Activated CD8-positive, alpha-beta memory T cell treated with anti-CD3 and anti-CD28 coated beads for 4 hours (primary cell): ENCODE measurements around the gene HOXA3.
A peak's percentile ranks its signal among the peaks of the same experiment; 100 is the strongest.

Experiments used
- DNase-seq, 2 donors: peaks; one replicate each; pipeline ENCODE4 v3.0.0-alpha.2; 2020; ENCODE audit warnings: low read depth in 2 of 2

The HOXA3 gene

DNA sequence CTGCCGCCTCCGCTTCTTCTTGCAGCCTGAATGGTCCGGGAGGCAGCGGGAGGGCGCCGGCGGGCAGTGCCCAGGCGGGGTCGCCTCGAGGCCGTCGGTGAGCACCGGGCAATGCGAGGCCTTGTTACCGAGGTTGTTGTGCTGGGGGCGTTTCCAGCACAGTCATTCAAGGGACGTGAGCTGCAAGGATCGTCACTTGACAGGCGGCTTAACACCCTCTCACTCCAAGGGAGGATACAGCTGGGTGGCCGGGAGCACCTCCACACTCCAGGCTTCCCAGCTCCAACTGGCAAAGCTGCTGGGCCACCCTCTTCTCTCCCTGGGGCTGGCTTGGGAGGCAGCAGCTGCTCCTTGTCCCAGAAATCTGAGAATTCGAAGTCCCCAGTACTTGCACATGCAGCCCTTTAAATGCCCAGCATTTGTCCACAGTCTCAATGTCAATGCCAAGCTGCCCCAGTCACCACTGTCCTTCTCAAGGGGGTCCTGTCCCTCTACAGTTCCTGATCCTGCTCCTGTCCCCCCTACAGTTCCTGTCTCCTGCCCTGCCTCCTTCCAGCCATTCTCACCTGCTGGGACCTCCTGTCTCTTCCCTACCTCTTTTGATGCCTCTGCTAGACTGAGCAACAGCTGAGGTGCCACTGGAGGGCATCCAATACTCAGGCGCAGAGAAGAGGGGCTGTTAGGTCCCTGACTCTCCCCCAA lies 37.1 kb upstream of the HOXA3 start:
- no peak for DNase-seq

DNA sequence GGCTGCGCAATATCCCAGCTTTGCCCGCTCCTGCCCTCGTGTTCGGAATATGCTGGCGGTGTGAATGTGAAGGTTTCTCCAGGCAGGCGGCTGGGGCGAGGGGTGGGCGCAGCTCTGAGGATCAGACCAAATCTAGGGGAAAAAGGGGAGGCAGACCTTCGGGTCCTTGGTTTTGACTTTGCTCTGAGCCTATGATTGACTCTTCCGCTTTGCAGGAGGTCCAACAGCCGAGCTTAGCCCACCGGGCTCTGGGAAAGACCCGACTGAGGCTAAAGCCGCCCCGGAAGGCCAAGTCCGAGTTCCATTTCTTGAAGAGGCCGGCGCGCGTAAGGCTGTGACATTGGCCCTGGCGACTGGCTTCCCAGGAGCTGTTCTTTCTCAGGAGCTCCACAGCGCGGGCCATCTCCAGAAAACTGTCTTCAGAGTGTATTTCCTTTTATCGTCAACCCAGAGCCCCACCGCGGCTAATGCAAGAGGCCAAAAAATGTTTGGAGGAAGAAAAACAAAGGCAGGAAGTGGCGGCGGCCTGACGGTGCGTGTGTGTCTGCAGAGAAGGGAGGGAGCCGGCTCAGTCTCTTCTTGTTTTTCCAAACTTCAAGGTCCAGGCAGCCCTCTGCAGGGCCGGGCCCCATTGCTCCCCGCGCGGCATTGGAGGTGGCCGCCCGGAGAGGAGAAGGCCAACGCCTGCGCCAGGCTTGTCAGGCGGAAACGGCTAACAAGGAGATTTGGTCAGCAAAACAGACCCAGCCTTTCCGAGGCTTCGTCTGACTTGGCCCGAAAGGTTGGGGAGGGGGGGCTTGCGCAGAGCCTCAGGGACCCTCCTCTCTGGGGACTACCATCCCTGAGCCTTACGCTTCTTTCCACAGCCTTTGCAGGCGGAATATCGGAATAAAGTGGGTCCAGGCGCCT lies 36.3 kb upstream of the HOXA3 start:
- no peak for DNase-seq

DNA sequence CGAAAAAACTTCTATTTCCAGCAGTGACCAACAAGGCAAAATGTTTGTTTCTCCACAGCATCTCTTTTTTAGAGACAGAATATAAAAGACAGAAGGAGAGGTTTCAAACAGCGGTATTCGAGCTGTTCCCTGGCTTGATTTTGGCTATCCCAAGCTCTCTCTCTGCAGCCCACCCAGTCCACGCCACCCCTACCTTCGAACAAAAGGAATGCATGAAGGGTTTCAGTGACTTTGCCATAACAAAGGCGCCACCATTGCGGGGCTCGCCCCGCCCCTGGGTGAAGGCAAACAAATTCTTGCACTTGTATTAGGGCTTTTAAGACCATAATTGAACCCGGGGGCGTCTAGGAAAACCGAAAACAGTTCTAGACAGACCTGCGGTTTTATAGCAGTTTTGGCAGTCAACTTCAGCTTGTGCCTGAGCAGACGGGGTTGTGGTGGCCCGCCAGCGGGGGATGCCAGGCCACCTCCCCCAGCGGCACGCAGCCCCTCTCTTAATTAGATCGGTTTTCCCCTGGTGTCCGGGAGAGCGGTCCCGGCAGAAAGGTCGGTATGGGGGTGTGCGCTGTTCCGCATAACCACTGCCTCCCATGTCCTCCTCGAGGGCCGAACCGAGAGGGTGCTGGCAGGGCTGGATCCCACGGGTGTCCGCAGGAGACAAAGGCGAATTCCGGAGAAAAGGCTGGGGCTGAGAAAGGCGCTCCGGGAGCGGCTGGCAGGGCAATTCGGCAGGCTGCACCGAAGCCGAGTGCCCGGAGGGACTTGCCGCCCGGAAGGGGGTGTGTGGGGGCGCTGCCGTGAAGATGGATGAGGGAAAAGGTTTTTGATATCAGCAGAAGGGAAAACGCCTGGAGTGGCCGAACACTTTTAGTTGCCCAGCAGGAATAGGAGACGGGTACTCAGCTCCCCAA lies 35.3 kb upstream of the HOXA3 start:
- DNase-seq = no peak

DNA sequence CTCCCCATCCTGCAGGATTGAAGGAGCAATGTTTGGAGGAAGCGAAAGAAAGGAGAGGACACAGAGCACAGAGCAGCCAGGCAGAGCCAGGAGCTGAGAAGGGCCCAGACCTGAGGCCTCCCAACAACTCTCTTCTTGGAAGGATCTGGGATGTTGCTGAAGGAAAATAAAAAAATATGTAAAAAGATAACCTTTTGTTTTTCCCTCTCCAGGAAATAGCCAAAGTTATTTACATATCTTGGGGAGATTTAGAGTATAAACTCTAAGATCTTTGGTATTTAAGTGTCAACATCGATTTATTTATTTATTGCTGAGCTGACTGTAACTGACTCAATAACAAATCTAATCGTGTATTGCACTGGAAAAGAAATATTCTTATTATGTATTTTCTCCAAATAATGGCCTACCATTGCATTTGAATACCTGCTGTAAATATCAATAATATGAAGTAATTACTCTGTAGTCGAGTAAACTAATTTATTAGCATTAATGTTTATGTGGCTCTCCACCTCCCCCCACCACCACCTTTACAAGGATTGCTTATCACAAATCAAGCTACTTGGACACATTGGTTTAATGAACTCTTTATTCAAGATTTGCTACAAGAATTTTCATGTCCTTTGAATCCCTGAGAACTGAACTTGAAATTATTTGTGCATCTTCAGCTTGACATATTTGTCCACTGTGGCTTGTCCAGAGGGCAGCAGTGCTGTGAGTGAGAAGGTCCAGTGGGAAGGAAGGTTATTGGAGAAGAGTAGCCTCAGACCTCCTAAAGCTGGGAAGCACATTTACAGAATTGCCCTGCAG lies 34.5 kb upstream of the HOXA3 start:
- DNase-seq = no peak

DNA sequence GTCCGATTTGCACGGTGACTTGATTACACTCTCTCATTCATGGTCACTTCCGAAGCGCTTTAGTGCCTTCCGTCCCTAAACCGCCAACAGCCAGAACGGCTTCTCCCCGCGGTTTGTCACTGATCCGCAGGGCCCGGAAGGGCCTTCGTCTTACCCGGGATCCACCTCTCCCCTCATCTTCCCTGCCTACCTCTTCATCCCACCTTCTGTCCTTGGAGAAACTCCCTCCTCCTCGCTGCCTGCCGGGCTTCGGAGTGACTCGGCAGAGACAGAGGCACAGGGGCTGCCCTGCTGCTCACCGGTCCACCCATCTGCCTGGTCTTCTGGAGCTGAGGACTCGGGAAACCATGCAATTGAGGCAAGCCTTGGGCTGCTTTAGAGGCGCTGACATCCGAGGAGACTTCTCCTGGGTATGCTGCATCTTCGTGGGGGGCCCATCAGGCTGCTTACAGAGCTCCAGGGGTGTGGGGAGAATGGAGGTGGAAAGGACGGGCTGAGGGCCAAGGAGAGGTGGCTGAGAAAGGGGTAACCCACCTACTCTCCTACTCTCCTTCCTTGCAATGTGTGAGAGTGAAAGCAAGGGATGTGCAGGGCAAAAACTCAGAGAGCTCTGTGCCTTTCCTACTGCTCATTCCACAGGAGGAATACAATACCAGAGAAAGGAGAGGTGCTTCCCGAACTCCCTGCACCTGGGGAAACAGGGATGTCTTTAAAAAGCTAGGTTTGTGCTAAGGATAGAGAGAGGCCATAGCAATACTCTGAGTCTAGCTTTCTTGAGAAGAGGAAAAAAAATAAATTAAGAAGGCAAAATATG lies 33.7 kb upstream of the HOXA3 start:
- DNase-seq = no peak

DNA sequence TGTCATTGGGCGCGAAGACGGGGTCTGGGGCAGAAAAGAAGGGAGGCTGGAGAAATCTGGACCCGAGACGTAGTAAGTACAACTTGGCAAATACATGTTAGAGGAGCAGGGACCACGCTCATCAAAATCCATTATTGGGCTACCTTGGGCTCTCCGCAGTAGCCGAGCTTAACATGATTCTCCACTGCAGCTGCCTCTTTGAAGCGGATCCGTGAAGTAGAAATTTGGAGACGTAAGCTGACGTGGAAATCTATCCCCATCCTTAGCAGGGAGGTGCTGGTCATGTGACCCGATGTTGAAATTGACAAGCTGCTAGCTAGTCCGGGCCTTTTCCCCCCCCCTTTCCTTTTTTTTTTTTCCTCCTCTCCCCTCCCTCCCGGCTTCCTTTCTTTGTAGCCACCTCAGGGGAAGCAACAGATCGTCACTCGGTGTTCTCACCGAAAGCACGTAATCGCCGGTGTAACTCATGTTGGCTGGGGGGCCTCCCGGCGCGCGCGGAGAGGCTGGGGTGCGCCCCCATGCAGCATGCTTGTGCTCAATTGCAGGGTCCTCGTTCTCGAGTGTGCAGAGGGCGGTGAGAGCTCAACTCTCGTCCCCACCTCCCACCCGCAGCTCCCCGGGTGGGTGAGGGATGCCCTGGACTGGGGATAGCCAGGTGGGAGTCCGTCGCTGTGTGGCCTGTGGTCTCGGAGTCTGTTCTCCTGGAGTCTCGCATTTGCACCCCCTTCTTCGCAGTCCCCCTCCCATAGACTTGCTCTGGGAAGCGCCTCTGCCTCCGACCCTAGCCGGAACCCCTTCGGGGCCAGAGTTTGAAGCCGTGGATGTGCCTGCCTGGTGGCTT lies 32.9 kb upstream of the HOXA3 start, which contains the start of gene HOXA11:
HOXA11 (minus strand) TSS at position 220 of the 841 bp plus-strand sequence; CDS start at position 132, 88 bp downstream.
- no peak for DNase-seq

DNA sequence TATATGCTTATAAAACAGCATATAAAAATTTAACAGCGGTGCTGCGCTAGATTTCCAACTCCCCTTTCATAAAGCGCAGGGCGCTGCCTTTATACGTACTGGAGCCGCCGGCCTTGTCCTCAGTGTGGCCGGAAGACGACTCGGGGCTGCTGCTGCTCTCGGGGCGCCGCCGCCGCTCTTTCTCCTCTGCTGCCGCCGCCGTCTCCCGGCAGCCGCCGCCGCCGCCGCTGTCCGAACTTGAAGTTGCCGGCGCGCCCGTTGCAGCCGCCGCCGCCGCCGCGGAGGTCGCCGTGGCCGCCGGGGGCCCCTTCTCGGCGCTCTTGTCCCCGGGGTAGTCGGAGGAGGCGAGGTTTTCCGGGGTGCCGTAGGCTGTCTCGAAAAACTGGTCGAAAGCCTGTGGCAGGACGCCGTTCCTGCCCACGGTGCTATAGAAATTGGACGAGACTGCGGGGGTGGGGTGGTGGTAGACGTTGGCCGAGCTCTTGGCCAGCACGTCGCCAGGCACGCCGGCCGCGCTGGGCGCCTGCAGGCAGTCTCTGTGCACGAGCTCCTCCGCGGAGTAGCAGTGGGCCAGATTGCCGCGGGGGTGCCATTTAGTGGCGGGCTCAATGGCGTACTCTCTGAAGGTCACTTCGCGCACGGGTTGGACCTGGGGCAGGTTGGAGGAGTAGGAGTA lies 32.1 kb upstream of the HOXA3 start:
- DNase-seq = no peak

DNA sequence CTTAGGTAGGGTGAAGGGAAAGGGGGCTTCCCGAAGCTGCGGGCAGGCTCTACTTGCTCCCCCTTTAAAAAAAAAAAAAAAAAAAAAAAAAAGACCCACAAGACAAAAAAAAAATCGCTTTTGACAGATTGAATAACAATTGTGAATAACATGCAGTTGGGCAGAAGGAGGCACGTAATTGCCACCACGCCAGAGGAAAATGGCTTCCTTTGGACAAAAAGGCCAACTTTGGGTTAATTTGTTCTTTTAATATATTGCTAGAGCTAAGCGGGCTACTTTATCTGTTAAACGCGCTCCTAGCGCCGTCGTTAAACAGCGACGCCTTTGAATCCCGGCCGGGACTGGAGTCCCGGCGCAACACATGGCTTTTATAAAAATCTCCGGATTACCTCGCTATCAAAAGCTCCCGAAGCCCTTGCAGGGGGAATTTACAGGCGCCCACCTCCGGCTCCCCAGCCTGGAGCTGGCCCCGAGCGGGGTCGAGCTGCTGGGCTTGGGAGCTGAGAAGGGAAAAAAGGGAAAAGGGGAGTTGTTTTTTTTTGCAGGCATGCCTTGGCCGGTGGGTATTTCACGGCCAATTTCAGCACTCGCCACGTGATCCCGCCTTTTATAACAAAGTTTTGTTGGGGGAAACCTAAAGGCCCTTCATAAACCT lies 31.4 kb upstream of the HOXA3 start:
- no peak for DNase-seq

DNA sequence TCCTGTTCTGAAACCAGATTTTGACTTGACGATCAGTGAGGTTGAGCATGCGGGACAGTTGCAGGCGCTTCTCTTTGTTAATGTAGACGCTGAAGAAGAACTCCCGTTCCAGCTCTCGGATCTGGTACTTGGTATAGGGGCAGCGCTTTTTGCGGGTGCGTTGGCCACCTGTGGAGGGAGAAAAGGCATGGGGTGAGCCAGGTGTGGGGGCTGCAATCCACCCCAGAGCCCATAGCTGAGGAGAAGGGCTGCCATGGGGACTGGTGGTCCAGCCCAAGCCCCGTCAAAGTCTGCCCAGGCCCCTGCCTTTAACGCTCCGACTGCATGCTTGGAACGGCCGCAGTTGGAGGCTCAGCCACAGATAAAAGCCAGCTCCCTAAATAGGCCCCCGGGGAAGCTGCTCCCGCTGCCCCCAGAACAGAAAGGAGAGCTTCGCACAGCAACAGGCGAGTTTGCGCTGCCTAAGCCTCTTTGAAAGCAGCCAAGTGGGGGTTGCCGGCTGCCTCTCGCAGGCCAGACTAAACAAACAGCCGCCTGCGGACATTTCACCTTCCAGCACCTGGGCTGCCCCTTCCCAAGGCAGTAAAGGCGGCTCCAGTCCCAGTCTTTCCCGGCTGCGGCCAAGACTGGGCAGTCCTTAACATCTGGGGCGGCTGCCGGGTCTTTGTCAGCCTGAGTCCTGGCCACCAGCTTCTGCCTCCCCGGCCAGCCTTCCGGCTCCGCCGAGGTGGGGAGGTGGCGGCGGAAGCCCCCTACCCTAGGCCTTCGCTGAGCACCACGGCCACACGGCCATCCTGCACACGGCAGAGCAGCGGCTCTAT lies 30.7 kb upstream of the HOXA3 start:
- DNase-seq = no peak

DNA sequence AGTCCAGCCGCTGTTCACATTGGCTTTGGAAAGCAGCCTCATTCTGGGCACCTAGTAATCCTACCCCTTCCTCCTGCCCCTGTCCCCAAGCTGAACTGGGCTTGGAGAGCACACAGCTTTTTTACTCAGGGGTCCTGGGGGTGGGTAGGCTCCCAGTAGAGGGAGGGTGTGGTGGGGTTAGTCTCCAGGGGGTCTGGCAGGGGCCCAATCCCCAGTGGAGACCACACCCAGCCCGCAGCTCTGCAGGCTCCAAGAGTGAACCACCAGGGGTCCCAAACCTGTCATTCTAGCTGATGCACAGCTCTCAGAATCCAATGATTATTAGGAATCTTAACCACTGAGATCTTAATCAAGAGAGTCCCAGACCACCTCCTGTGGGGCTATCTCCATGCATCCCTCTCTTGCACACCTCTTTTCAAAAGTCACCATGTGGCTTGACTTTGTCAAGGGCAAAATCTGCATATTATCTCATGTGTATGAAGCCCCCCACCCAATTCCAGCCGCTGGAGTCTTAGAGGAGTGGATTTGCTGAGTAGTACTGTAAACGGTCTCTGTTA lies 30.0 kb upstream of the HOXA3 start:
- no peak for DNase-seq

DNA sequence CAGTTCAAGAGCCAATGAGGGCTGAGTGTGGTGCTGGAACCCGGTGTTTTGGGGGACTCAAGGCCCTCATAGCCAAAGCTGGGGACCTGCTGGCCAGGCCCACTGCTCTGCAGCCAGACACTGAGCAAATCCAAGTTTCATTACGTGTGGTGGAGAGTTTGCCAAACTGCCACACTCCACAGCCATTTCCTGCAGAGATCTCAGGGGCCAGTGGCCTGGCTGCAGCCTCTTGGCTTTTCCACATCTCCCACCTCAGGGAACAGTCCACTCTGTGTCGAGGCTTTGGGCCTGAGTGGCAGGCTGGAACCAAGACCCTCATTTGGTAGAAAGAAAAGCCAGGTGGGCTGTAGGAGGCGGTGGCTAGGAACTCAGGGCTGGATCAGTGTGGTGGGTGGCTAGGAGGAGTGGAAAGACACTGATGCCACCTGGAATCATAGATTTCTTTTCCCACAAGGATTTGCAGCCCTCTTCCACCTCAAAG lies 29.5 kb upstream of the HOXA3 start:
- DNase-seq = no peak

DNA sequence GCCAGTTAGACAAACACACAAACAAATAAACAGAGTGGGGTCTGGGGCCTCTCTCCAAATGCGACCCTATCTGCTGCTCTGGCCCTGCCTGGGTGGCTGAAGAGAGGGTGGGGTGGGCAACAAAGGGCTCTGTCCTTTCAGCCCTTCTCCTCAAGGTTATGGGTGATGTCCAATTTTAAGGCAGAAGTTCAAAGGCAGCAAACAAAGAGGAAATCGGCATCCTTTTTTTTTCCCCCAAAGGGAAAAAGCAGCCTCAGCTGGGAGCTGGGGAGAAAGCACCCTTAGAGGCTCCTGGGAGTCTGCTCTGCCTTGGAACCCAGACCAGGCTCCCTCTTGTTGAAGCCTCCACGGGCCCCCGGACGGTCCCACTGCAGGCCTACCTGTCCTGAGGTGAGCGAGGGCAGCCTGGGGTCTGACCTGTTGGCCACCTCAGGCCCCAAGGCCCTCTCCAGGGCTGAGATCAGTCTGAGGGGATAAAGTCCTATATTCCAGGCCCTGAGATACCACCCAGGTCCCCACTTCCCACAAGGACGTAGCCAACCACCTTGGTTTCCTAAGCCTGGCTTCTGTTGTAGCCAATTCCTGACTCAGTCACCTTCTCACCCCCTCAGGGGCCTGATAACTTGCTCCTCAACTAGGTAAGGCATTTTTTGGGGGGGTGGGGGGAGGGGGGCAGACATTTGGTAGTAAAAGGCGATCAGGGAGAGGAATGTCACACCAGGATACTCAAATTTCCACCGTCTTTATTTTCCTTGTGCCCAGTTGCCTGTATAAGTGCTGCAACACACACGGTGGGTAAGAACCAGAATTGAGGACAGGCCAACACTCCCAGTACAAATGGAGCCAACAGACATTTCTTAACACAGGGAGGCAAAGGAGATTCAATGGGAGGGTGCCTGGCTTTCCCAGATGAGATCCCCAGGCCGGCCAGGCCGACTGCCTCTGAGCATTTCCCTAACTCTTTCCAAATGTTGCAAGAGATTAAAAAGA lies 28.3 kb upstream of the HOXA3 start:
- DNase-seq = no peak

DNA sequence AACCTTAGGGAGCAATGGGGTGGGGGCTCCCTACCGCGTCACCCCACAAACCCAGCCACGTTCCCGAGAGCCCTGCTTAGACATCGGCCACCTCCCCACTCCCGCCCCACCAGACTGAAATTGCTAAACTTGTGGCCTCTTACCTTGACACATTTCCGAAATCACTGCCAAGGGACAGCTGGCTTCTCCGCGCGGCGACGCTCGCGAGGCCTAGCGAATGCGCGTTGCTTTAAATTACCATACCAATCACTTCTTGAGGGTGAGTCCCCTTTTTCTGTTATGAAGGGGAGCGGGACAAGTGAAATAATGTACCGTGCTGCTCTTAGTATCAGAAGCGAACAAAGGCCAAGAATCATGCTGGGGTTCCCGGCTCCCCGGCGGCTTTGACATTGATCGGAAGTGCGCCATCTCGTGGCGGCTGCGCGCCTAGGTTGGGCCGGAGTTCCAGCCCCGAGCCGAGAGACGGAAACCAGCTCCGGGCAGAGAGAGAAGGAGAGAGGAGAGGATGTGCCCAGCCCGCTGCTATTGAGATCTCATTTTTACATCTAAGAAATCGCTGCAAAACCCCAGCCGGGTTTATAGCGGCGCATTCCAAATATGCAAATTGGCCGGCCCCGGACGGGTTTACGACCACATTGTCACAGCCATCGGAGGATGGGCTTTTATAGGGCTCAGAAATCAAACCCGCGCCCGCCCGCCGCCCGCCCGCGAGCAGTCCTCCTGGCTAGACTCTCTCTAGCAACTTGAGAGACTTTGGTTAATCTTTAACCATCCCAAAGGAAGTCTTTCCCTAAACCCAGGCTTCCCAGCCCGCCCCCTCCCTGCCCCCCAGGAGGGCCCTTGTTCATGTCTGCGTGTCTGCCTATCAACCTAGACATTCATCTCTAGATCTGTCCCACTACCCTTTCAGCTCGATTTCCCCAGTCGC lies 27.4 kb upstream of the HOXA3 start:
- peak in 1 of 2 donors; percentile 22 for DNase-seq

DNA sequence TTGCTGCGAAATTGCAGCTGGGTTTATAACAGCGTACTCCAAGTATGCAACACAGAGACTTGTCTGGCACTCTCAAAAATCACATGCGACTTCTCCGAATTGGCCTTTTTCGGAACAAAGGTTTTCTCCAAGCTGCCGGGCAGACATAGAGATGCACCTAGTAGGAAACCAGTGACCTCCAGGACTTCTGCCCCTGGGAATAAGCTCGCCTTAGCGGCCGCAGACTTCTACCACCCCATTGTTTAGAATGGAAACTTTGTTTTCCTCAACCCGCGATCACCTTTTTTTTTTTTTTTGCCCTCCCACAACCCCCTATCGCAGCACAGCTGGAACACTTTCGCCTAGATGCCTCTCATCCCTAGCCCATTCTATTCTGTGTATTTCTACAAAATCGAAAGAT lies 26.6 kb upstream of the HOXA3 start:
- DNase-seq = no peak

DNA sequence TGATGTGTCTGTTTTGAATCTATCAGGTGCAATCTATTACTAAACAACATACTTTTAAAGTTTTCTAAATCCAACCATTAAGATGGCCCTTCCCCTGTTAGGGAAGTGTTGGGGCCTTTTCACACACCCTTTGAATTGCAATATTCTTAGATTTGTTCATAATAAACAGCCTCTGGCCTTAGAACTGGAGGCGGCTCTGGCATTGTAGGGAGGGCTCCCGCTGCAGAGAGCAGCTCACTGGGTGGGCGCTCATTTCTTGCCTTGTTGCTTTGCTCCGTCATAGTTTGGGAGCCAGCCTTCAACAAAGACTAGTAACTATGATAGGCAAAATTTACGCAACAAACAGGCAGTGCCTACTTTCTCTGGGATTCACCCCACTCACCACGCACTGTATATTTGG lies 26.0 kb upstream of the HOXA3 start:
- DNase-seq = no peak
